ENCODE measurements around the gene SLC36A1.

DNA sequence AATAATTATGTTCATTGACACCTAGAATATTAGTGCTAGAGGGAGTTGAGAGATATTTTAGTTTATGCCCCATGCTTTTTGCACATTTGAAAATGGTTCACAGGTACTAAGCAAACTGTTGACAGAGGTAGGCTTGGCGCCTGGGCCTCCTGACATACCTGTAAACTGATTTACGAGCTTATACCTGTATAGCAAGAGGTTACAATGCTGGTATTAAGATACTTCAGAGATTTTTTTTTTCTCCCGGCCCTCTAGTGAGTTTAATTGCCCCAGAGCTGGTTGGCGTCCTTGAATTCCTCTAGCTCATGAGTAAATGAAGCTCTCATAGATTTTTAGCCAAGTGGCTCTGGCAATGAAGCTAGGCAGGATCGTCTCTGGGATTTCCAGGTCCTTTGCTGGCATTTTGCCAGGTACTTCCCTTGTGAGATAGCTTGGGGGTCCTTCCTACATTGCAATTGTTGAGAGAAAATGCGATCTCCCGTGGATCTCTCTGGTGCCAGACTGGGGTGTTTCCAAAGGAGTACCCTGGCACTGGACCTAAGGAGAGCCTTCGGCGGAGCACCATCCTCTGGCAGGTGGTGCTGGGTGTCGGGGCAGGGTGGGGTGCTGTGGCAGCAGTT is 9.0 kb downstream of the SLC36A1 start:
- no peak for TF ChIP-seq EZH2 (IDR thresholded peaks at IDR 0.05; ENCODE audit: low read length)
- TF ChIP-seq, protein P1, sequence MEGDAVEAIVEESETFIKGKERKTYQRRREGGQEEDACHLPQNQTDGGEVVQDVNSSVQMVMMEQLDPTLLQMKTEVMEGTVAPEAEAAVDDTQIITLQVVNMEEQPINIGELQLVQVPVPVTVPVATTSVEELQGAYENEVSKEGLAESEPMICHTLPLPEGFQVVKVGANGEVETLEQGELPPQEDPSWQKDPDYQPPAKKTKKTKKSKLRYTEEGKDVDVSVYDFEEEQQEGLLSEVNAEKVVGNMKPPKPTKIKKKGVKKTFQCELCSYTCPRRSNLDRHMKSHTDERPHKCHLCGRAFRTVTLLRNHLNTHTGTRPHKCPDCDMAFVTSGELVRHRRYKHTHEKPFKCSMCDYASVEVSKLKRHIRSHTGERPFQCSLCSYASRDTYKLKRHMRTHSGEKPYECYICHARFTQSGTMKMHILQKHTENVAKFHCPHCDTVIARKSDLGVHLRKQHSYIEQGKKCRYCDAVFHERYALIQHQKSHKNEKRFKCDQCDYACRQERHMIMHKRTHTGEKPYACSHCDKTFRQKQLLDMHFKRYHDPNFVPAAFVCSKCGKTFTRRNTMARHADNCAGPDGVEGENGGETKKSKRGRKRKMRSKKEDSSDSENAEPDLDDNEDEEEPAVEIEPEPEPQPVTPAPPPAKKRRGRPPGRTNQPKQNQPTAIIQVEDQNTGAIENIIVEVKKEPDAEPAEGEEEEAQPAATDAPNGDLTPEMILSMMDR (optimal IDR thresholded peaks at IDR 0.05 in 1 of 3, IDR thresholded peaks at IDR 0.05 in 1 of 3, conservative IDR thresholded peaks at IDR 0.05 in 1 of 3; ENCODE audit: extremely low read depth in 1 of 3, insufficient read depth in 2 of 3, low read length in 3 of 3) = no peak
